ENCODE results near the gene RAC3.

The RAC3 gene

GRCh38 chr17:82079001-82079677, 47.7 kb downstream of the RAC3 start:
- no peak for TF ChIP-seq CTCF (IDR thresholded peaks at IDR 0.05)

- TF ChIP-seq CTCF (IDR thresholded peaks at IDR 0.05): no peak
These were observed 48.7 kb downstream of the RAC3 start for GRCh38 chr17:82080048-82080788.

- TF ChIP-seq CTCF (IDR thresholded peaks at IDR 0.05): no peak
These were observed 49.4 kb downstream of the RAC3 start for GRCh38 chr17:82080789-82081464.

- no peak for TF ChIP-seq CTCF (IDR thresholded peaks at IDR 0.05)
These were observed 50.1 kb downstream of the RAC3 start for GRCh38 chr17:82081546-82081945.

- TF ChIP-seq CTCF (IDR thresholded peaks at IDR 0.05): no peak
These were observed 50.5 kb downstream of the RAC3 start for GRCh38 chr17:82081966-82082365.

GRCh38 chr17:82082456-82082855, 51.0 kb downstream of the RAC3 start:
- no peak for TF ChIP-seq CTCF (IDR thresholded peaks at IDR 0.05)

GRCh38 chr17:82083009-82083408, 51.5 kb downstream of the RAC3 start:
- TF ChIP-seq CTCF (IDR thresholded peaks at IDR 0.05): no peak
